Caco-2 (cell line): Measurements from ENCODE around the gene MYO9B. TPM values are rescaled to one million over a fixed set of nuclear protein-coding genes. Genes with fewer than 3 reads are reported as not detected.

Source experiments
- BruUV-seq: library from RNA; stranded (reverse); fragments of 400-500 nt; replicated peaks from 2 replicates; lab custom pipeline; 2021; lab: Mats Ljungman, UMichigan
- CTCF ChIA-PET: fragments of 300-600 bp; sonication (Branson Sonifier 250); formaldehyde crosslinking; loops from one replicate; lab custom pipeline; 2022; ENCODE audit warnings: antibody characterized with exemption; lab: Charles Lee
- POLR2A ChIA-PET: fragments of 300-600 bp; sonication (Branson Sonifier 250); formaldehyde crosslinking; loops from one replicate; lab custom pipeline; 2022; ENCODE audit warnings: antibody characterized with exemption; lab: Charles Lee
- DNase-seq, 2 experiments: peaks; one replicate each; pipeline versions ENCODE4 v3.0.0 to v3.0.0-alpha.2; 2020 to 2022
- H3K27me3 ChIP-seq: replicated peaks from 2 replicates; pipeline ENCODE4 v1.6.0; 2011; ENCODE audit warnings: low read length; ENCODE audit not compliant: control insufficient read depth, insufficient read depth
- H3K36me3 ChIP-seq: 2 replicates; pipeline ENCODE4 v1.5.1; 2011; ENCODE audit warnings: low read length; ENCODE audit not compliant: control insufficient read depth, insufficient read depth
- H3K4me1 ChIP-seq: fragments of 250-450 bp; sonication (Bioruptor Pico); 2 replicates; pipeline ENCODE4 v1.5.1; 2020; ENCODE audit warnings: mild to moderate bottlenecking
- H3K4me3 ChIP-seq: 2 replicates; pipeline ENCODE4 v1.5.1; 2011; ENCODE audit warnings: low read depth, mild to moderate bottlenecking, control low read depth, low read length
- H3K9me3 ChIP-seq: fragments of 250-450 bp; sonication (Bioruptor Pico); 2 replicates; pipeline ENCODE4 v1.5.1; 2020; ENCODE audit warnings: mild to moderate bottlenecking, moderate library complexity
- H3K27ac Mint-ChIP-seq: one replicate; pipeline ENCODE4 v1.8.0; 2022; ENCODE audit warnings: mixed read lengths; ENCODE audit not compliant: unreplicated experiment
- H3K27me3 Mint-ChIP-seq: one replicate; pipeline ENCODE4 v1.8.0; 2022; ENCODE audit warnings: mixed read lengths; ENCODE audit not compliant: insufficient read depth, unreplicated experiment
- H3K36me3 Mint-ChIP-seq: one replicate; pipeline ENCODE4 v1.8.0; 2022; ENCODE audit warnings: mild to moderate bottlenecking, mixed read lengths; ENCODE audit not compliant: insufficient read depth, unreplicated experiment
- H3K4me1 Mint-ChIP-seq: one replicate; pipeline ENCODE4 v1.8.0; 2022; ENCODE audit warnings: low read depth, mixed read lengths; ENCODE audit not compliant: unreplicated experiment
- H3K4me3 Mint-ChIP-seq: one replicate; pipeline ENCODE4 v1.8.0; 2022; ENCODE audit warnings: mild to moderate bottlenecking, moderate library complexity, mixed read lengths; ENCODE audit not compliant: unreplicated experiment
- H3K9me3 Mint-ChIP-seq: one replicate; pipeline ENCODE4 v1.8.0; 2022; ENCODE audit warnings: mixed read lengths; ENCODE audit not compliant: unreplicated experiment
- CTCF ChIP-seq, 2 experiments: fragments of 200-600 bp in 1 of 2; IDR thresholded peaks; 1 replicate in 1 of 2; 2 replicates in 1 of 2; pipeline versions ENCODE4 v1.5.1 to v1.8.0; 2011 to 2022; ENCODE audit warnings: antibody characterized with exemption in 1 of 2, control low read depth in 1 of 2, inconsistent platforms in 1 of 2, low read depth in 1 of 2, low read length in 1 of 2, mild to moderate bottlenecking in 1 of 2, moderate library complexity in 1 of 2; ENCODE audit not compliant: insufficient read depth in 1 of 2, severe bottlenecking in 1 of 2, unreplicated experiment in 1 of 2
- intact Hi-C: fragments of 100-400 bp; cut with micrococcal nuclease; formaldehyde crosslinking; loops from one replicate; pipeline ENCODE4 v1.10.0; 2022; ENCODE audit not compliant: unreplicated experiment
- total RNA-seq: library from RNA; stranded (reverse); gene quantifications from 2 replicates; pipeline ENCODE4 v1.2.3, GENCODE V29; 2022

Gene MYO9B
- total RNA-seq, 1 experiment from 2014 or later, result 47.6 TPM

GRCh38 chr19:17070421-17070820 lies 5.2 kb upstream of the MYO9B start:
- no peak for DNase-seq
- intact Hi-C loops, result no loop called here
- Mint-ChIP-seq H3K27me3 (no peaks in the 10 kb centered on the region), H3K4me3 (no peak overlapping the region), H3K27ac (no peak overlapping the region), H3K36me3 (peaks cover 57% of the 10 kb centered on the region), H3K9me3 (no peaks in the 10 kb centered on the region), H3K4me1 (peaks cover 6% of the 10 kb centered on the region)
- Histone ChIP-seq H3K36me3 (no peaks in the 10 kb centered on the region; the same call in none of the 2 replicates), H3K4me3 (no peak overlapping the region), H3K27me3 (no peaks in the 10 kb centered on the region), H3K9me3 (no peaks in the 10 kb centered on the region), H3K4me1 (no peaks in the 10 kb centered on the region)
- no TSS peak for BruUV-seq
- POLR2A ChIA-PET, result no interaction called here
- TF ChIP-seq CTCF (IDR thresholded peaks at IDR 0.05; ENCODE audit: insufficient read depth in 1 of 2, low read depth in 1 of 2, low read length in 1 of 2, severe bottlenecking in 1 of 2, unreplicated experiment in 1 of 2), result no peak
- CTCF ChIA-PET, result no interaction called here

GRCh38 chr19:17070912-17071311 lies 4.7 kb upstream of the MYO9B start:
- H3K27me3 Mint-ChIP-seq, result no peaks in the 10 kb centered on the region
- DNase-seq, result no peak
- POLR2A ChIA-PET, result no interaction called here
- no peaks in the 10 kb centered on the region for H3K9me3 Mint-ChIP-seq
- intact Hi-C loops, result no loop called here
- peaks cover 6% of the 10 kb centered on the region for H3K4me1 Mint-ChIP-seq
- peaks cover 58% of the 10 kb centered on the region for H3K36me3 Mint-ChIP-seq
- Histone ChIP-seq H3K9me3 (no peaks in the 10 kb centered on the region), H3K27me3 (no peaks in the 10 kb centered on the region), H3K4me1 (no peaks in the 10 kb centered on the region), H3K36me3 (no peaks in the 10 kb centered on the region; the same call in none of the 2 replicates), H3K4me3 (no peak overlapping the region)
- H3K27ac Mint-ChIP-seq, result no peak overlapping the region
- no peak overlapping the region for H3K4me3 Mint-ChIP-seq
- CTCF ChIA-PET, result no interaction called here
- BruUV-seq, result no TSS peak
- no peak for TF ChIP-seq CTCF (IDR thresholded peaks at IDR 0.05; ENCODE audit: insufficient read depth in 1 of 2, low read depth in 1 of 2, low read length in 1 of 2, severe bottlenecking in 1 of 2, unreplicated experiment in 1 of 2)

- ChIA-PET POLR2A (no interaction called here), CTCF (no interaction called here)
- no peaks in the 10 kb centered on the region for H3K9me3 ChIP-seq
- no peaks in the 10 kb centered on the region for H3K27me3 Mint-ChIP-seq
- H3K4me1 ChIP-seq, result no peaks in the 10 kb centered on the region
- H3K4me3 ChIP-seq, result peak overlapping the region; percentile 62
- no TSS peak for BruUV-seq
- peak overlapping the region; percentile 92 for H3K27ac Mint-ChIP-seq
- H3K9me3 Mint-ChIP-seq, result no peaks in the 10 kb centered on the region
- H3K4me3 Mint-ChIP-seq, result peak overlapping the region; percentile 88
- no peak for TF ChIP-seq CTCF (IDR thresholded peaks at IDR 0.05; ENCODE audit: insufficient read depth in 1 of 2, low read depth in 1 of 2, low read length in 1 of 2, severe bottlenecking in 1 of 2, unreplicated experiment in 1 of 2)
- peaks cover 39% of the 10 kb centered on the region for H3K36me3 Mint-ChIP-seq
- DNase-seq, result no peak
- no peaks in the 10 kb centered on the region for H3K27me3 ChIP-seq
- intact Hi-C loops, result no loop called here
- peaks cover 6% of the 10 kb centered on the region for H3K4me1 Mint-ChIP-seq
- no peaks in the 10 kb centered on the region; the same call in 1 of the 2 replicates for H3K36me3 ChIP-seq
Observed at GRCh38 chr19:17073869-17074633, 1.5 kb upstream of the MYO9B start.
